Esophagus muscularis mucosa (tissue), 4 donors: ENCODE results near the gene DLL1. TPM values are rescaled to one million over a fixed set of nuclear protein-coding genes. Genes with fewer than 3 reads are reported as not detected.

Source experiments
- DNase-seq: peaks from one replicate; pipeline ENCODE4 v3.0.0-alpha.2; 2017; ENCODE audit errors: extremely low spot score
- H3K27ac ChIP-seq, 4 donors: fragments of 200-600 bp; sonication (generic); replicated peaks in 1 of 4; 1 replicate in 3 of 4; 2 replicates in 1 of 4; pipeline ENCODE4 v1.5.1; 2016 to 2019; ENCODE audit warnings: mild to moderate bottlenecking in 1 of 4
- H3K27me3 ChIP-seq, 4 donors: fragments of 200-600 bp; sonication (generic); one replicate each; pipeline versions ENCODE4 v1.5.1 to v1.6.0; 2016 to 2019
- H3K36me3 ChIP-seq, 4 donors: fragments of 200-600 bp; sonication (generic); one replicate each; pipeline ENCODE4 v1.5.1; 2016 to 2019
- H3K4me1 ChIP-seq, 4 donors: fragments of 200-600 bp; sonication (generic); one replicate each; pipeline ENCODE4 v1.5.1; 2016 to 2019
- H3K4me3 ChIP-seq, 4 donors: fragments of 200-600 bp; sonication (generic); 1 replicate in 2 of 4; 2 replicates in 2 of 4; pipeline ENCODE4 v1.5.1; 2016 to 2019; ENCODE audit warnings: mild to moderate bottlenecking in 4 of 4, moderate library complexity in 1 of 4
- H3K9me3 ChIP-seq, 4 donors: fragments of 200-600 bp; sonication (generic); 1 replicate in 3 of 4; 2 replicates in 1 of 4; pipeline ENCODE4 v1.5.1; 2016 to 2019
- EP300 ChIP-seq: sonication (generic); formaldehyde crosslinking; IDR thresholded peaks from one replicate; pipeline ENCODE4 v1.6.1; 2017; ENCODE audit warnings: antibody characterized with exemption
- POLR2A ChIP-seq: fragments of 450-650 bp; IDR thresholded peaks from one replicate; pipeline ENCODE4 v1.6.1; 2017; ENCODE audit warnings: antibody characterized with exemption, moderate library complexity, mild to moderate bottlenecking, low read depth
- POLR2AphosphoS5 ChIP-seq, 2 donors: sonication (generic); formaldehyde crosslinking; IDR thresholded peaks; one replicate each; pipeline ENCODE4 v1.6.1; 2017; ENCODE audit warnings: antibody characterized with exemption in 2 of 2
- WGBS: methylation state at CpG from one replicate; pipeline ENCODE4 v1.1.5; 2018; 5-methylcytosine and 5-hydroxymethylcytosine counted together
- intact Hi-C: fragments of 100-400 bp; cut with DNase I; formaldehyde crosslinking; loops from one replicate; pipeline ENCODE4 v1.15.1; 2023
- total RNA-seq, 4 donors: library from RNA; depleted of rRNA; stranded (reverse); fragments of >200 nt; gene quantifications; one replicate each; pipeline versions ENCODE4 v1.1.0 to v1.2.1, GENCODE V29; 2016
- TF ChIP-seq, protein P1 (sequence below), 3 experiments: fragments of 200-600 bp in 2 of 3; fragments of 450-650 bp in 1 of 3; sonication (generic) in 2 of 3; IDR thresholded peaks; one replicate each; pipeline ENCODE4 v1.5.1; 2017 to 2019; ENCODE audit warnings: antibody characterized with exemption in 3 of 3, mild to moderate bottlenecking in 2 of 3, moderate library complexity in 1 of 3

DLL1 gene
- total RNA-seq, 4 donors from 2014 or later, result 3.7 to 8.8 (median 6.6) TPM

DNA sequence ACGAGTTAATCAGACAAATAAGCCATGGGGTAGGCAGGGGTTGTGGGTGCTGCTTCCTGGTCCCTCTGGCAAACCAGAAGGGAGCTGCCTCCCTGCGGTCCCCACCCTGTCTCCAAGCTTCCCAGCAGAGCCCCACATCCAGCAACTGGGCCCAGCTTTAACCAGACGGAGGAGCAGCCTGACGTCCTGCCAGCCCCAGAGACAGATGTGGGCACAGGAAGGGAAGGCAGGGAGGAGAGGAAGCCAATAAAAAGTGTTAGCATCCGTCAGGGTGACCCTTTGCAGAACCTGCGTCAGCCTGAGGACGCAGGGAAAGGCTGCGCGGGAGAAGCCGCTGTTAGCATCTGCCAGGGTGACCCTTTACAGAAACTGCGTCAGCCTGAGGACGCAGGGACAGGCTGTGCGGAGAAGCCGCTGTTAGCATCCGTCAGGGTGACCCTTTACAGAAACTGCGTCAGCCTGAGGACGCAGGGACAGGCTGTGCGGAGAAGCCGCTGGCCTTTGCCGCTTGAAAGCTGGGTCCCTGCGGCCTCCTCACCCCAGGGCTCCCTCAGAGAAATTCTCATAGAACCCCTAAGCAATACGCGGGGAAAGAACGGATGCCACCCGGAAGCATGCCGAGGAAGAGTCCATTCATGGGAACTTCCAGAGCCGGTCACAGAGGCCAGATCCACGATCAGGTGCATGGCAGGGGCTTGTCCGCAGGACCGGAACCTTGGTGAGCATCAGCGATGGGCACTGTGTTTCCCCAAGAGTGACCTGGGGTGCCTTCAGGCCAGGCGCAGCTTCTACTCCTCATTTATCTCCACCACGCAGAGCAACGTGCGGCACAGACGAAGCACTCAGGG is 15.9 kb downstream of the DLL1 start:
- peaks cover 15 to 30% (median 27%) of the 10 kb centered on the region in 4 donors for H3K4me1 ChIP-seq
- 93% methylated on average over 30 of the region's 36 CpGs for WGBS
- H3K4me3 ChIP-seq, result no peak overlapping the region
- DNase-seq, result no peak
- H3K9me3 ChIP-seq, result no peaks in the 10 kb centered on the region
- no peak overlapping the region for H3K27ac ChIP-seq
- H3K36me3 ChIP-seq, result no peaks in the 10 kb centered on the region
- H3K27me3 ChIP-seq, result peaks cover 0 to 9% (median 0%) of the 10 kb centered on the region in 4 donors
- no peak for TF ChIP-seq POLR2A
- no peak for TF ChIP-seq POLR2AphosphoS5 (IDR thresholded peaks at IDR 0.05)
- TF ChIP-seq EP300, result no peak
- TF ChIP-seq, protein P1, sequence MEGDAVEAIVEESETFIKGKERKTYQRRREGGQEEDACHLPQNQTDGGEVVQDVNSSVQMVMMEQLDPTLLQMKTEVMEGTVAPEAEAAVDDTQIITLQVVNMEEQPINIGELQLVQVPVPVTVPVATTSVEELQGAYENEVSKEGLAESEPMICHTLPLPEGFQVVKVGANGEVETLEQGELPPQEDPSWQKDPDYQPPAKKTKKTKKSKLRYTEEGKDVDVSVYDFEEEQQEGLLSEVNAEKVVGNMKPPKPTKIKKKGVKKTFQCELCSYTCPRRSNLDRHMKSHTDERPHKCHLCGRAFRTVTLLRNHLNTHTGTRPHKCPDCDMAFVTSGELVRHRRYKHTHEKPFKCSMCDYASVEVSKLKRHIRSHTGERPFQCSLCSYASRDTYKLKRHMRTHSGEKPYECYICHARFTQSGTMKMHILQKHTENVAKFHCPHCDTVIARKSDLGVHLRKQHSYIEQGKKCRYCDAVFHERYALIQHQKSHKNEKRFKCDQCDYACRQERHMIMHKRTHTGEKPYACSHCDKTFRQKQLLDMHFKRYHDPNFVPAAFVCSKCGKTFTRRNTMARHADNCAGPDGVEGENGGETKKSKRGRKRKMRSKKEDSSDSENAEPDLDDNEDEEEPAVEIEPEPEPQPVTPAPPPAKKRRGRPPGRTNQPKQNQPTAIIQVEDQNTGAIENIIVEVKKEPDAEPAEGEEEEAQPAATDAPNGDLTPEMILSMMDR (IDR thresholded peaks at IDR 0.05), result no peak
- intact Hi-C loops, result no loop called here

DNA sequence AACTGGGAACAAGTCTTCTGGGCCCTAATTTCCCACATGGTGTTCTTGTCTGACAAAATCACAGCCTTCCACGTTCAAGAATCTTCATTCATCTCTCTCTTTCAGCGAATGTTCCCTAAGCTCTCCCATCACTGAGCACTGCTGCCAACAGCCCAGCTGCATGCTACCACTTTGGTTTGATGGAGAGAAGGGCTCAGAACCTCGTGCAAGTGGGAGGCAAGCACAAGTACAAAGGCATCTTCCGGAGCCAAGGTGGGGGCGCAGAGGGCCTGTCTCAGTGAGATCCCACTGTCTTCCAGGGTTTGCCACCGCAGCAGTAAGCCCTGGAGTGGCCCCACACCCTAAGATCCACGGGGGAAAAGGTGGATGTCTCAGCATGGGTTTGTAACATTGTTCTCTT is 17.2 kb downstream of the DLL1 start:
- no peak for DNase-seq
- Histone ChIP-seq H3K4me1 (peaks cover 14 to 30% (median 27%) of the 10 kb centered on the region in 4 donors), H3K9me3 (no peaks in the 10 kb centered on the region), H3K27ac (no peak overlapping the region), H3K27me3 (peaks cover 0 to 9% (median 0%) of the 10 kb centered on the region in 4 donors), H3K36me3 (no peaks in the 10 kb centered on the region), H3K4me3 (no peak overlapping the region)
- intact Hi-C loops, result no loop called here
- no peak for TF ChIP-seq POLR2AphosphoS5 (IDR thresholded peaks at IDR 0.05)
- no peak for TF ChIP-seq EP300
- TF ChIP-seq POLR2A, result no peak
- TF ChIP-seq, protein P1 (IDR thresholded peaks at IDR 0.05), result no peak
- WGBS, result 76% methylated on average over 7 of the region's 7 CpGs

DNA sequence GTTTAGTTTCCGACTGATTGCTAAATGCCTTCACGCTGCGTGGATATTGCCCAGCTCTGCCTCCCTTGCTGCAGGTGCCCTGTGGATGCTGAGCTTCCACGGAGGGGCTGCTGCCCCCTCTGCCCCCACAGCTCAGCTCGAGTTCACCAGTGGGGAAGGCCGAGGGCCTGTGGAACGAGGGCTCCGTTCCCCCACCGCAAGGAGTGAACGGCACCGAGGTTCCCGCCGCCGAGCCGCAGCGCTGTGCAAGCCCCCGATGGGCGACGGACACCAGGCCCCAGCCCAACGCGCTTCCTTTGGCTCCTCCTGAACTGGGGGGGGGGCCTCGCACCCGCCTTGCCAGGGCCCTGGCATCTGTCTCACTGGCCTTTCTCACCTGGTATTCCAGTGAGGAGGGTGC is 17.7 kb downstream of the DLL1 start:
- Histone ChIP-seq H3K36me3 (no peaks in the 10 kb centered on the region), H3K4me1 (peaks cover 14 to 26% (median 24%) of the 10 kb centered on the region in 4 donors), H3K27ac (no peak overlapping the region), H3K9me3 (no peaks in the 10 kb centered on the region), H3K4me3 (no peak overlapping the region), H3K27me3 (peaks cover 0 to 9% (median 0%) of the 10 kb centered on the region in 4 donors)
- 100% methylated on average over 3 of the region's 23 CpGs for WGBS
- TF ChIP-seq, protein P1 (IDR thresholded peaks at IDR 0.05), result no peak
- TF ChIP-seq POLR2AphosphoS5 (IDR thresholded peaks at IDR 0.05) (no peak), POLR2A (no peak)
- intact Hi-C loops, result no loop called here
- DNase-seq, result no peak

DNA sequence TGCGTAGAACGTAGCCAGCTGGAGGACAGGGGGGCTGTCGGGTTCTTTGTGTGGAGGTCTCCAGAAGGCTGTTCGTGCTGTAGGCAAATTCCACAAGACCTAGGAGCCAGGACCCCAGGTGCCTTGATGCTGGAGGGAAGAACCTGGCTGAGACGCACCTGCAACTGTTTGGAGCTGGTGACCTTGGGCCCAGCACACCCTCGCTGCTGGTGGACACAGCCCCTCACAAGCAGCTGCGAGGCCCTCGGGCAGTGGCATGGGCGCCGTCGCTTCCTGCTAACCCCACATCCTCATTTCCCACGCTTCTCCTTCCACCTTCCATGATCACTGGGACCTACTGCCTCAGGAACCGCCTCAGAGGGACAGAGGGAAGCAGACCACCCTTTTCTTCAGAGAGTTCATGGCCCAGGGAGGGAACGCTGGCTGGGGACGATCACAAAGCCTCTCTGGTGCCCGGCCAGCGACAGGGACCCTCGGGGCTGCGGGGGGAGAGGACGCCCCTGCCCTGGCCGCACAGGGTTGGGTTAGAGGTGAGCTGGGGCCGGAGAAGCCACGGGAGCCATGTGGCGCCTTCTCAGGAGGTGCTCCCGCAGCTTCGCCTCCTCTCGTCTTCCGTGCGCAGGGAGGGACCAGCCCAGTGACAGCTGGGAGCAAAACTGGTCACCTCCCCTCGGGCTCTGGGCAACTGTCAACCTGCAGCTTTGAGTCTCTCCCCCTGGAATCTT is 18.4 kb downstream of the DLL1 start:
- Histone ChIP-seq H3K9me3 (no peaks in the 10 kb centered on the region), H3K4me1 (peaks cover 14 to 26% (median 21%) of the 10 kb centered on the region in 4 donors), H3K27me3 (peaks cover 0 to 9% (median 0%) of the 10 kb centered on the region in 4 donors), H3K4me3 (peak overlapping the region in 3 of 4 donors; percentile 6 to 40 (median 14)), H3K36me3 (no peaks in the 10 kb centered on the region), H3K27ac (no peak overlapping the region)
- DNase-seq, result no peak
- WGBS, result 71% methylated on average over 30 of the region's 30 CpGs
- TF ChIP-seq, protein P1 (IDR thresholded peaks at IDR 0.05), result no peak
- TF ChIP-seq POLR2A, result no peak
- no peak for TF ChIP-seq EP300
- TF ChIP-seq POLR2AphosphoS5 (IDR thresholded peaks at IDR 0.05), result no peak
- intact Hi-C loops, result no loop called here
